K562 (cell line): ENCODE data around the gene AMDHD2. TPM values are rescaled to one million over a fixed set of nuclear protein-coding genes. Genes with fewer than 3 reads are reported as not detected.

Experiments used
- ASH1L ChIP-seq: fragments of 450-650 bp; IDR thresholded peaks from 2 replicates; pipeline ENCODE4 v1.6.1; 2018; ENCODE audit warnings: borderline replicate concordance, mild to moderate bottlenecking, low read depth; ENCODE audit not compliant: partially characterized antibody
- ATF1 ChIP-seq, 2 experiments: fragments of 450-650 bp in 1 of 2; IDR thresholded peaks; 2 replicates each; pipeline ENCODE4 v1.6.1; 2016; ENCODE audit warnings: missing compliant biosample characterization in 1 of 2, missing genetic modification characterization in 1 of 2
- CBX5 ChIP-seq: IDR thresholded peaks from 2 replicates; pipeline ENCODE4 v1.6.1; 2014; ENCODE audit warnings: low read depth, borderline replicate concordance
- CXXC5 ChIP-seq: fragments of 250-450 bp; sonication (Bioruptor Pico); IDR thresholded peaks from 2 replicates; pipeline ENCODE4 v1.8.0; 2022; ENCODE audit warnings: inconsistent platforms, mild to moderate bottlenecking, moderate library complexity
- FOXJ2 ChIP-seq: fragments of 200-800 bp; sonication (Bioruptor generic); IDR thresholded peaks from 2 replicates; pipeline ENCODE4 v1.6.1; 2016; ENCODE audit warnings: missing genetic modification characterization, missing compliant biosample characterization
- POLR2AphosphoS5 ChIP-seq: IDR thresholded peaks from 2 replicates; pipeline ENCODE4 v1.6.1; 2011; ENCODE audit warnings: mild to moderate bottlenecking, low read depth, low read length, moderate library complexity; ENCODE audit not compliant: control insufficient read depth, insufficient read depth
- PREB ChIP-seq: sonication (generic); formaldehyde crosslinking; IDR thresholded peaks from 2 replicates; pipeline ENCODE4 v1.8.1; 2023; ENCODE audit warnings: mild to moderate bottlenecking, missing genetic modification reagents
- RFX7 ChIP-seq: fragments of 250-450 bp; sonication (Bioruptor Pico); IDR thresholded peaks from 2 replicates; pipeline ENCODE4 v1.5.1; 2021; ENCODE audit warnings: mild to moderate bottlenecking
- SMAD2 ChIP-seq: fragments of 150-350 bp; IDR thresholded peaks from 2 replicates; pipeline ENCODE4 v1.6.1; 2014; ENCODE audit warnings: low read depth, mild to moderate bottlenecking, low read length
- SREBF1 ChIP-seq: fragments of 150-350 bp; IDR thresholded peaks from 2 replicates; pipeline ENCODE4 v1.6.1; 2014; ENCODE audit warnings: antibody characterized with exemption, low read depth, low read length, borderline replicate concordance
- SRSF1 ChIP-seq: fragments of 200-400 bp; formaldehyde crosslinking; IDR thresholded peaks from 2 replicates; pipeline ENCODE4 v1.6.1; 2017; ENCODE audit warnings: mild to moderate bottlenecking, low read depth, low read length, moderate library complexity
- TAL1 ChIP-seq: fragments of 450-650 bp; IDR thresholded peaks from 2 replicates; pipeline ENCODE4 v1.6.1; 2016; ENCODE audit warnings: mild to moderate bottlenecking
- TEAD2 ChIP-seq: fragments of 450-650 bp; IDR thresholded peaks from 2 replicates; pipeline ENCODE4 v1.6.1; 2016; ENCODE audit warnings: missing genetic modification characterization, control low read depth, missing compliant biosample characterization
- TOE1 ChIP-seq, 2 experiments: fragments of 450-650 bp in 1 of 2; sonication (generic) in 1 of 2; formaldehyde crosslinking in 1 of 2; IDR thresholded peaks; 2 replicates each; pipeline versions ENCODE4 v1.7.1 to v1.8.0; 2016 to 2022; ENCODE audit warnings: borderline replicate concordance in 2 of 2, mild to moderate bottlenecking in 2 of 2, antibody characterized with exemption in 1 of 2, inconsistent platforms in 1 of 2, low read depth in 1 of 2, missing genetic modification reagents in 1 of 2, moderate library complexity in 1 of 2
- UBTF ChIP-seq, 2 experiments: IDR thresholded peaks; 2 replicates each; pipeline ENCODE4 v1.6.1; 2012; ENCODE audit warnings: improper control_type of control experiment in 2 of 2, low read depth in 2 of 2, low read length in 2 of 2, borderline replicate concordance in 1 of 2
- WHSC1 ChIP-seq: IDR thresholded peaks from one replicate; pipeline ENCODE4 v1.6.1; 2012; ENCODE audit warnings: low read length, control low read depth, inconsistent platforms
- ZBTB12 ChIP-seq: fragments of 250-450 bp; sonication (Bioruptor Pico); IDR thresholded peaks from 2 replicates; pipeline ENCODE4 v1.4.0; 2020
- ZFPM2 ChIP-seq: fragments of 250-450 bp; sonication (Bioruptor Pico); IDR thresholded peaks from 2 replicates; pipeline ENCODE4 v1.5.1; 2022; ENCODE audit warnings: mild to moderate bottlenecking
- polyA plus RNA-seq, 8 experiments: library from polyadenylated mRNA; depleted of rRNA in 4 of 8; stranded (reverse) in 5 of 8; unstranded in 3 of 8; fragments of >200 nt; fragmentation: Nextera tagmentation in 2 of 8; fragmentation: Illumina TruSeq in 1 of 8; extraction: Ambion mirVana in 2 of 8; extraction: Trizol in 1 of 8; gene quantifications; 2 replicates each; pipeline versions ENCODE4 v1.2.1 to v1.2.3, GENCODE V29; 2011 to 2014; ENCODE audit warnings: inconsistent platforms in 1 of 8, missing spikeins in 1 of 8
- total RNA-seq, 7 experiments: library from RNA; depleted of rRNA in 6 of 7; stranded (reverse); fragments of >200 nt in 6 of 7; fragmentation: Illumina TruSeq in 2 of 7; extraction: Trizol in 2 of 7; gene quantifications; 2 replicates each; pipeline versions ENCODE4 v1.2.1 to v1.2.3, GENCODE V29; 2011 to 2021; ENCODE audit warnings: low replicate concordance in 1 of 7
- TF ChIP-seq, protein P1 (sequence below): sonication (generic); formaldehyde crosslinking; IDR thresholded peaks from 2 replicates; pipeline ENCODE4 v1.8.0; 2022; ENCODE audit warnings: mild to moderate bottlenecking, missing genetic modification reagents
- TF ChIP-seq, protein P2 (sequence below): sonication (generic); formaldehyde crosslinking; IDR thresholded peaks from 2 replicates; pipeline ENCODE4 v1.5.0; 2020; ENCODE audit warnings: missing genetic modification reagents

AMDHD2 gene
- total and polyA plus RNA-seq, 9 of the 15 experiments (the other 6 are each of a cell fraction or from before 2014, with no cell fraction given): 0.38 to 56.9 (median 18.3) TPM; not detected in 1

GRCh38 chr16:2531696-2532493, 11.7 kb downstream of the AMDHD2 start (continued):
- TF ChIP-seq UBTF (IDR thresholded peaks at IDR 0.05; ENCODE audit: borderline replicate concordance in 1 of 2, low read depth in 2 of 2, low read length in 2 of 2): peak in 1 of 2 experiments; percentile 60; a peak in 1 of 4 replicates
- 0 out of 2 replicates have a peak, but pooled peaks have one; percentile 24 for TF ChIP-seq ZBTB12 (CRISPR knock-in tag)
- peak; percentile 41; the same call in 1 of the 2 replicates for TF ChIP-seq ATF1 (CRISPR knock-in tag; IDR thresholded peaks at IDR 0.05)
- TF ChIP-seq ATF1 (tag; IDR thresholded peaks at IDR 0.05): peak; percentile 87
- no peak for TF ChIP-seq PREB
- no peak for TF ChIP-seq SREBF1
- TF ChIP-seq, protein P1, sequence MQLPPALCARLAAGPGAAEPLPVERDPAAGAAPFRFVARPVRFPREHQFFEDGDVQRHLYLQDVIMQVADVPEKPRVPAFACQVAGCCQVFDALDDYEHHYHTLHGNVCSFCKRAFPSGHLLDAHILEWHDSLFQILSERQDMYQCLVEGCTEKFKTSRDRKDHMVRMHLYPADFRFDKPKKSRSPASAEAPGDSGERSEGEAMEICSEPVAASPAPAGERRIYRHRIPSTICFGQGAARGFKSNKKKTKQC (CRISPR knock-in tag): 0 out of 2 replicates have a peak, but pooled peaks have one; percentile 63
- no peak for TF ChIP-seq TAL1
- TF ChIP-seq ASH1L: no peak
- TF ChIP-seq CBX5: no peak
- TF ChIP-seq CXXC5: peak; percentile 89
- peak; percentile 13; the same call in 1 of the 2 replicates for TF ChIP-seq ZFPM2 (CRISPR knock-in tag)
- no peak for TF ChIP-seq WHSC1
- no peak for TF ChIP-seq RFX7
- TF ChIP-seq TOE1 (IDR thresholded peaks at IDR 0.05; ENCODE audit: borderline replicate concordance): 0 out of 2 replicates have a peak, but pooled peaks have one; percentile 4
- TF ChIP-seq TOE1 (CRISPR knock-in tag; IDR thresholded peaks at IDR 0.05; ENCODE audit: borderline replicate concordance, low read depth): no peak
- no peak for TF ChIP-seq FOXJ2
- no peak for TF ChIP-seq TEAD2
- TF ChIP-seq SMAD2: no peak
- no peak for TF ChIP-seq SRSF1
- TF ChIP-seq POLR2AphosphoS5: 0 out of 2 replicates have a peak, but pooled peaks have one; percentile 40
- TF ChIP-seq, protein P2, sequence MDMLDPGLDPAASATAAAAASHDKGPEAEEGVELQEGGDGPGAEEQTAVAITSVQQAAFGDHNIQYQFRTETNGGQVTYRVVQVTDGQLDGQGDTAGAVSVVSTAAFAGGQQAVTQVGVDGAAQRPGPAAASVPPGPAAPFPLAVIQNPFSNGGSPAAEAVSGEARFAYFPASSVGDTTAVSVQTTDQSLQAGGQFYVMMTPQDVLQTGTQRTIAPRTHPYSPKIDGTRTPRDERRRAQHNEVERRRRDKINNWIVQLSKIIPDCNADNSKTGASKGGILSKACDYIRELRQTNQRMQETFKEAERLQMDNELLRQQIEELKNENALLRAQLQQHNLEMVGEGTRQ (CRISPR knock-in tag): peak; percentile 63; the same call in 1 of the 2 replicates
